Measurements from ENCODE around the gene PEX19. TPM values are rescaled to one million over a fixed set of nuclear protein-coding genes. Genes with fewer than 3 reads are reported as not detected.

PEX19 gene
- total RNA-seq, 5 donors from 2014 or later (not counting 1 experiment from before 2014, with no cell fraction given) = 49.8 to 59.5 (median 53.3) TPM

DNA sequence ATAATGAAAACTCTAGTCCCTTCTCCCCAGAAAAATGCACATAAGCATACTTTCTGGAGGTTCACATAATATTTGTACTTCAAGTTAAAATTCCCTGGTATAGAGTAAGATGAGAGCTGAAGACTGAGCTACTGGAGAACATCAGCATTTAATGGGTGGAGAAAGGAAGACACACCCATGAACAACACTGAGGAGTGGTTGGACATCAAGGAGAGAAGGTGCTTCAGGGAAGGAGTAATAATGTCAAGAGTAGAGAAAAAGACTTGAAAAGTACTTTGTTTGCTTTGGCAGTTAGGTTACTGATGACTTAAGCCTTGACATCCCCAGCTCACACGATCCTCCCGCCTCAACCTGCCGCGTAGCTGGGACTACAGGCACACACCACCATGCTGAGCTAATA, 57.9 kb downstream of the PEX19 start:
- H3K4me1 ChIP-seq (ENCODE audit: control insufficient read depth in 1 of 2, extremely low read depth in 1 of 2, insufficient read depth in 2 of 2, low read length in 2 of 2) = no peaks in the 10 kb centered on the region
- H3K9me3 Mint-ChIP-seq = no peaks in the 10 kb centered on the region
- H3K36me3 ChIP-seq (ENCODE audit: control insufficient read depth in 2 of 2, extremely low read depth in 1 of 2, insufficient read depth in 1 of 2, low read length in 1 of 2) = peaks cover 14 to 95% of the 10 kb centered on the region in 2 donors
- H3K4me1 Mint-ChIP-seq = no peaks in the 10 kb centered on the region
- H3K27me3 Mint-ChIP-seq = no peaks in the 10 kb centered on the region
- ATAC-seq (replicated peaks in 1 of 4) = no peak
- ChIA-PET CTCF (no interaction called here), POLR2A (no interaction called here)
- H3K27me3 ChIP-seq (replicated peaks in 1 of 2; ENCODE audit: control insufficient read depth in 2 of 2, extremely low read depth in 1 of 2, insufficient read depth in 2 of 2, low read length in 1 of 2) = no peaks in the 10 kb centered on the region
- H3K4me3 Mint-ChIP-seq = no peak overlapping the region
- WGBS (ENCODE audit: insufficient coverage) = no CpG with 5 or more reads among the region's 4 CpGs
- no peaks in the 10 kb centered on the region for H3K9me3 ChIP-seq
- peaks cover 62% of the 10 kb centered on the region for H3K36me3 Mint-ChIP-seq
- H3K4me3 ChIP-seq (ENCODE audit: control insufficient read depth in 1 of 2, extremely low read depth in 1 of 2, low read length in 1 of 2) = no peak overlapping the region
- H3K27ac Mint-ChIP-seq = no peak overlapping the region
- H3K27ac ChIP-seq (ENCODE audit: low read length) = no peak overlapping the region
- DNase-seq = no peak

Other genes with a start within 250 kb of the PEX19 start
- under 1 TPM in 1 of 5 donors, not detected in 4; 0.22 TPM for gene KCNJ10, start 215.0 kb downstream of the PEX19 start, total RNA-seq
- not detected for gene KCNJ9, start 203.6 kb downstream of the PEX19 start, total RNA-seq
- gene IGSF8, start 186.5 kb downstream of the PEX19 start, total RNA-seq = 10 to 100 TPM; 41.8 to 71.5 (median 62.2) TPM
- gene ATP1A2, start 169.4 kb downstream of the PEX19 start, total RNA-seq = under 1 TPM in 2 of 5 donors, not detected in 3; 0.10 to 0.26 TPM
- gene ATP1A4, start 133.5 kb downstream of the PEX19 start, total RNA-seq = not detected
- not detected for gene CASQ1, start 94.6 kb downstream of the PEX19 start, total RNA-seq
- 10 to 100 TPM; 12.3 to 27.5 (median 15.9) TPM for gene PEA15, start 79.7 kb downstream of the PEX19 start, total RNA-seq
- 100 to 1,000 TPM; 173 to 221 (median 209) TPM for gene DCAF8, start 22.6 kb downstream of the PEX19 start, total RNA-seq
- gene COPA, start 58.1 kb upstream of the PEX19 start, total RNA-seq = 100 to 1,000 TPM; 106 to 126 (median 111) TPM
- gene NCSTN, start 58.2 kb upstream of the PEX19 start, total RNA-seq = 10 to 100 TPM; 62.2 to 78.9 (median 71.8) TPM
- under 1 TPM in 3 of 5 donors, not detected in 2; 0.16 to 0.38 (median 0.38) TPM for gene NHLH1, start 81.9 kb upstream of the PEX19 start, total RNA-seq
- gene VANGL2, start 115.4 kb upstream of the PEX19 start, total RNA-seq = under 1 TPM in 3 of 5 donors, not detected in 2; 0.16 to 0.26 (median 0.20) TPM
- gene SLAMF6, start 238.1 kb upstream of the PEX19 start, total RNA-seq = 10 to 100 TPM; 39.9 to 53.0 (median 47.3) TPM